ENCODE data around the gene INO80E. TPM values are rescaled to one million over a fixed set of nuclear protein-coding genes. Genes with fewer than 3 reads are reported as not detected.
A peak's percentile ranks its signal among the peaks of the same experiment; 100 is the strongest.

INO80E gene
- total RNA-seq, 1 donor, result 14.5 TPM

DNA sequence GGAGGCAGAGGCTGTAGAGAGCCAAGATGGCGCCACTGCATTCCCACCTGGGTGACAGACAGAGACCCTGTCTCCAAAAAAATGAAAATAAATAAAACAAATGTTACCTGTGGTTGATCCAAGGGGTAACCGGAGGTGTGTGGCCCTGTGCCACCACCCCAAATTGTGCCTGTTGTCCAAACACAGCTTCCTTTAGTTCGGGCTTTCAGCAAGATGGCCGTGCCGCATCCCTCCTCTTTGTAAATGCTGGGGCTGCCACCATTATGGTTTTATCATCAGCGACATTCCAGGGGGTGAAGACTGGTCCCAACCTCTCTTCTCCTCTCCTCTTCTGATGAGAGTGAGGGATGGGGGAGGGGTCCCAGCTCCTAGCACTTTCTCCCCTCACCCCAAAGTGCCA lies 26.8 kb downstream of the INO80E start, which contains the start of gene C16orf92:
C16orf92 (plus strand) TSS at position 312 of the 400 bp plus-strand sequence. CDS start 143 bp downstream, outside the sequence.
- peak; percentile 18 for DNase-seq (ENCODE audit: insufficient read length, low spot score, missing footprints)
- H4K20me1 ChIP-seq (ENCODE audit: insufficient read depth, low read length), result no peaks in the 10 kb centered on the region
- H3K4me1 ChIP-seq (ENCODE audit: insufficient read depth, low read length), result no peaks in the 10 kb centered on the region
- no peaks in the 10 kb centered on the region for H3K36me3 ChIP-seq (ENCODE audit: insufficient read depth, low read length)
- H3K27me3 ChIP-seq (ENCODE audit: insufficient read depth, low read length), result peaks cover 10% of the 10 kb centered on the region
- TF ChIP-seq, protein P1, sequence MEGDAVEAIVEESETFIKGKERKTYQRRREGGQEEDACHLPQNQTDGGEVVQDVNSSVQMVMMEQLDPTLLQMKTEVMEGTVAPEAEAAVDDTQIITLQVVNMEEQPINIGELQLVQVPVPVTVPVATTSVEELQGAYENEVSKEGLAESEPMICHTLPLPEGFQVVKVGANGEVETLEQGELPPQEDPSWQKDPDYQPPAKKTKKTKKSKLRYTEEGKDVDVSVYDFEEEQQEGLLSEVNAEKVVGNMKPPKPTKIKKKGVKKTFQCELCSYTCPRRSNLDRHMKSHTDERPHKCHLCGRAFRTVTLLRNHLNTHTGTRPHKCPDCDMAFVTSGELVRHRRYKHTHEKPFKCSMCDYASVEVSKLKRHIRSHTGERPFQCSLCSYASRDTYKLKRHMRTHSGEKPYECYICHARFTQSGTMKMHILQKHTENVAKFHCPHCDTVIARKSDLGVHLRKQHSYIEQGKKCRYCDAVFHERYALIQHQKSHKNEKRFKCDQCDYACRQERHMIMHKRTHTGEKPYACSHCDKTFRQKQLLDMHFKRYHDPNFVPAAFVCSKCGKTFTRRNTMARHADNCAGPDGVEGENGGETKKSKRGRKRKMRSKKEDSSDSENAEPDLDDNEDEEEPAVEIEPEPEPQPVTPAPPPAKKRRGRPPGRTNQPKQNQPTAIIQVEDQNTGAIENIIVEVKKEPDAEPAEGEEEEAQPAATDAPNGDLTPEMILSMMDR (IDR thresholded peaks at IDR 0.05; ENCODE audit: extremely low read depth, low read depth, low read length), result no peak
- no peaks in the 10 kb centered on the region for H3K9me3 ChIP-seq (ENCODE audit: low read depth, low read length)
- H3K4me2 ChIP-seq (ENCODE audit: insufficient read depth, low read length), result no peak within 1 kb of the TSS
- H3K4me3 ChIP-seq (ENCODE audit: insufficient read depth, low read length), result no peak within 1 kb of the TSS
- no peaks in the 10 kb centered on the region for H3K79me2 ChIP-seq (ENCODE audit: insufficient read depth, low read length)
- no peak within 1 kb of the TSS for H3K27ac ChIP-seq (ENCODE audit: low read depth, low read length)
- H2AFZ ChIP-seq (ENCODE audit: low read length), result no peak within 1 kb of the TSS

DNA sequence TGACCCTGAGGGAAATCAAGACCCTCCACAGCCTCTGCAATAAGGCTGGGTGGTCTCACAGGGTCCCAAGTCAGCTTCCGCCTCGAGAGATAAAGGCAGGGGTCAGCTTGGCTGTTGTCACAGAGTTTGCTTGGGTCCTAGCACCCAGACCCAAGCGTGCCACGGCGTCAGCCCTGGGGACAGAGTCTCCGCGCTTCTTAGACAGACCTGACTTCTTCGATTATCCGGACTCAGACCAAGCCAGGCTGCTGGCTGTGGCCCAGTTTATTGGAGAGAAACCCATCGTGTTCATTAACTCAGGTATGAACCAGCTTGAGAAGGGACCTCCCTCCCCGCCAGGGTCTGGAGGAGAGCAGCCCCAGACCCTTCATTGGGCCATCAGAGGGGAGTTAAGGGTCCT lies 27.5 kb downstream of the INO80E start:
- H3K4me3 ChIP-seq (ENCODE audit: insufficient read depth, low read length), result no peak overlapping the region
- no peaks in the 10 kb centered on the region for H3K36me3 ChIP-seq (ENCODE audit: insufficient read depth, low read length)

DNA sequence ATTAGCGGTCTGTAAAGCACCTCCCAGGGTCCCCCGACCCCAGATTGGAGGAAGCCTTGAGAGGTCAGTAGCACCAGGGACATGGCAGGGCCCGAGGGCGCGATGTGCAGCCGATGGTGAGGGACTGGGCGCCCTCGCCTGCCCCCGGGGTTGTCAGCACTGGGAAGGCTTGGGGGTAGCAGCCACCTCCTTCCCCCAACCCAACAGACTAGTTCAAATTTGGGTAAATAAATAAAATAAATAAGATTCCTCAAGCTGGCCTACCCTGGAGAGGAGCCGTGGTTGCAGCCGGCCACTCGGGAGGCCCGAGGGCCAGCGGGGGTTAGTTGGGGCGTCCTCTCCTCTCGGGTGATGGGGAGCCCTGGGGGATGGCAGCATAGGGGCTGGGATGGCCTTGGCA lies 28.4 kb downstream of the INO80E start:
- TF ChIP-seq, protein P1 (IDR thresholded peaks at IDR 0.05; ENCODE audit: extremely low read depth, low read depth, low read length), result no peak
- no peak overlapping the region for H3K27ac ChIP-seq (ENCODE audit: low read depth, low read length)
- no peak overlapping the region for H2AFZ ChIP-seq (ENCODE audit: low read length)
- H3K4me2 ChIP-seq (ENCODE audit: insufficient read depth, low read length), result no peak overlapping the region
- H3K4me3 ChIP-seq (ENCODE audit: insufficient read depth, low read length), result no peak overlapping the region
- H3K79me2 ChIP-seq (ENCODE audit: insufficient read depth, low read length), result no peaks in the 10 kb centered on the region
- no peaks in the 10 kb centered on the region for H3K4me1 ChIP-seq (ENCODE audit: insufficient read depth, low read length)
- DNase-seq (ENCODE audit: insufficient read length, low spot score, missing footprints), result peak; percentile 47
- H3K36me3 ChIP-seq (ENCODE audit: insufficient read depth, low read length), result no peaks in the 10 kb centered on the region
- H3K27me3 ChIP-seq (ENCODE audit: insufficient read depth, low read length), result peaks cover 21% of the 10 kb centered on the region
- no peaks in the 10 kb centered on the region for H3K9me3 ChIP-seq (ENCODE audit: low read depth, low read length)
- no peaks in the 10 kb centered on the region for H4K20me1 ChIP-seq (ENCODE audit: insufficient read depth, low read length)

More for the DNA sequence above, 27.5 kb downstream of the INO80E start:
- Histone ChIP-seq H3K27me3 (ENCODE audit: insufficient read depth, low read length) (peaks cover 12% of the 10 kb centered on the region), H3K79me2 (ENCODE audit: insufficient read depth, low read length) (no peaks in the 10 kb centered on the region), H4K20me1 (ENCODE audit: insufficient read depth, low read length) (no peaks in the 10 kb centered on the region), H3K9me3 (ENCODE audit: low read depth, low read length) (no peaks in the 10 kb centered on the region), H3K4me2 (ENCODE audit: insufficient read depth, low read length) (no peak overlapping the region), H2AFZ (ENCODE audit: low read length) (no peak overlapping the region), H3K4me1 (ENCODE audit: insufficient read depth, low read length) (no peaks in the 10 kb centered on the region), H3K27ac (ENCODE audit: low read depth, low read length) (no peak overlapping the region)
- DNase-seq (ENCODE audit: insufficient read length, low spot score, missing footprints), result no peak
- TF ChIP-seq, protein P1 (IDR thresholded peaks at IDR 0.05; ENCODE audit: extremely low read depth, low read depth, low read length), result no peak

DNA sequence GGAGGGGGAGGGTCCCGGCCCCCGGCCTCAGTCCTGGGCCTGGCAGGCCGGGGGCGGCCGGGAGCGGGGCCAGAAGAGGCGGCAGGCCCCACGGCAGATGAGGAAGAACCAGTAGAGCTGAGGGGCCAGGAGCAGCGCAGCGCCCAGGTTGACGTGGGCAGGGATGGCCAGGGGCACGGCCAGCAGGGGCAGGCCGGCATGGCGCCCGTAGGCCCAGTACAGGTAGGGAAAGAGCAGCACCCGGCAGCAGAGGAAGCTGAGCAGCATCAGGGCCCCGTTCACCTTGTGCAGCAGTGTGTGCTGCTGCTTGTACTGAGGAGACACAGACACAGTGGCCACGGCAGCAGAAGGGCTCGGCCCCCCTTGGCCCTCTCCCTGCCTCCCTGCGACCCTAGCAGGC lies 29.1 kb downstream of the INO80E start:
- Histone ChIP-seq H3K9me3 (ENCODE audit: low read depth, low read length) (no peaks in the 10 kb centered on the region), H3K4me3 (ENCODE audit: insufficient read depth, low read length) (no peak overlapping the region), H3K79me2 (ENCODE audit: insufficient read depth, low read length) (no peaks in the 10 kb centered on the region), H3K27me3 (ENCODE audit: insufficient read depth, low read length) (peaks cover 28% of the 10 kb centered on the region), H4K20me1 (ENCODE audit: insufficient read depth, low read length) (no peaks in the 10 kb centered on the region), H3K27ac (ENCODE audit: low read depth, low read length) (no peak overlapping the region), H3K36me3 (ENCODE audit: insufficient read depth, low read length) (no peaks in the 10 kb centered on the region), H2AFZ (ENCODE audit: low read length) (no peak overlapping the region), H3K4me1 (ENCODE audit: insufficient read depth, low read length) (no peaks in the 10 kb centered on the region), H3K4me2 (ENCODE audit: insufficient read depth, low read length) (no peak overlapping the region)
- TF ChIP-seq, protein P1 (IDR thresholded peaks at IDR 0.05; ENCODE audit: extremely low read depth, low read depth, low read length), result no peak
- DNase-seq (ENCODE audit: insufficient read length, low spot score, missing footprints), result peak; percentile 27

All from osteoblast (primary cell).